Measurements from ENCODE around the gene MACROD2.

GRCh38 chr20:15976047-15976736, 1980.9 kb downstream of the MACROD2 start:
- TF ChIP-seq POLR2A (IDR thresholded peaks at IDR 0.05) (no peak), POLR2AphosphoS5 (IDR thresholded peaks at IDR 0.05) (no peak), CTCF (IDR thresholded peaks at IDR 0.05) (no peak)
